Vagina (tissue), 2 donors: ENCODE results near the gene NRXN3. TPM values are rescaled to one million over a fixed set of nuclear protein-coding genes. Genes with fewer than 3 reads are reported as not detected.

Experiments used
- DNase-seq, 2 donors: peaks; one replicate each; pipeline ENCODE4 v3.0.0-alpha.2; 2017; ENCODE audit errors: extremely low spot score in 2 of 2
- H3K27ac ChIP-seq: fragments of 200-600 bp; sonication (generic); one replicate; pipeline ENCODE4 v1.5.1; 2019
- H3K27me3 ChIP-seq: fragments of 200-600 bp; sonication (generic); one replicate; pipeline ENCODE4 v1.5.1; 2019
- H3K36me3 ChIP-seq, 2 donors: fragments of 200-600 bp; sonication (generic); one replicate each; pipeline ENCODE4 v1.5.1; 2017 to 2019
- H3K4me1 ChIP-seq: fragments of 200-600 bp; sonication (generic); one replicate; pipeline ENCODE4 v1.5.1; 2019
- H3K4me3 ChIP-seq, 2 donors: fragments of 200-600 bp; sonication (generic); 1 replicate in 1 of 2; 2 replicates in 1 of 2; pipeline ENCODE4 v1.5.1; 2016 to 2019
- H3K9me3 ChIP-seq: fragments of 200-600 bp; sonication (generic); one replicate; pipeline ENCODE4 v1.5.1; 2019
- CTCF ChIP-seq, 3 experiments: fragments of 450-650 bp in 2 of 3; fragments of 200-600 bp in 1 of 3; sonication (generic) in 1 of 3; IDR thresholded peaks; one replicate each; pipeline ENCODE4 v1.5.1; 2017 to 2019; ENCODE audit warnings: antibody characterized with exemption in 3 of 3, mild to moderate bottlenecking in 2 of 3, moderate library complexity in 2 of 3
- POLR2A ChIP-seq, 2 donors: fragments of 450-650 bp; IDR thresholded peaks; one replicate each; pipeline ENCODE4 v1.6.1; 2017; ENCODE audit warnings: antibody characterized with exemption in 2 of 2, mild to moderate bottlenecking in 2 of 2, moderate library complexity in 2 of 2
- POLR2AphosphoS5 ChIP-seq, 2 donors: sonication (generic); formaldehyde crosslinking; IDR thresholded peaks; one replicate each; pipeline ENCODE4 v1.9.0; 2017; ENCODE audit warnings: antibody characterized with exemption in 2 of 2, mild to moderate bottlenecking in 2 of 2, low read depth in 1 of 2; ENCODE audit not compliant: insufficient read depth in 1 of 2
- intact Hi-C: fragments of 100-400 bp; cut with DNase I; formaldehyde crosslinking; loops from one replicate; pipeline ENCODE4 v1.15.1; 2023
- total RNA-seq: library from RNA; depleted of rRNA; stranded (reverse); fragments of >200 nt; gene quantifications from one replicate; pipeline ENCODE4 v1.2.3, GENCODE V29; 2016

Gene NRXN3
- total RNA-seq, 1 donor from 2014 or later, result 4.7 TPM

DNA sequence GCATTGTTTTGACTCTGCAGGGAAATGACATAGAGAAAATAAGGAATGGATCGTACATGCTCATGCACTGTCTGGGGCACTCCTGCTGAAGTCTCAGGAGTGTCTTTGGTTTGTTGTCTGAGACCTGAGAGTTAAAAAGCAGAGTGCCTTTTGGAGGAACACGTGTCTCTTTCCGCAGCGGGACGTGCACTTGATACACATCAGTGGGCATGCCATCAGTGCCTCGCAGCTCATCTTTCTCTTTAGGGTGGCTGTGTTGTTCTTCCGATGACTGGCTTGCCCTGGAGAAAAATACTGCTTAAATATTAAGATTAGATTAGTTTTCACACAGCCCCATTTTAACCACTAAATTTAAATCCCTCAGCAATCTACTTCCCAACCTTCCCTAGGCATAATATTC is 1205.2 kb downstream of the NRXN3 start:
- TF ChIP-seq POLR2A (IDR thresholded peaks at IDR 0.05) (no peak), POLR2AphosphoS5 (IDR thresholded peaks at IDR 0.05; ENCODE audit: insufficient read depth in 1 of 2, low read depth in 1 of 2) (no peak), CTCF (IDR thresholded peaks at IDR 0.05) (no peak)
- H3K4me1 ChIP-seq, result no peaks in the 10 kb centered on the region
- DNase-seq, result no peak
- no peaks in the 10 kb centered on the region for H3K9me3 ChIP-seq
- intact Hi-C loops, result no loop called here
- H3K36me3 ChIP-seq, result no peaks in the 10 kb centered on the region
- H3K27me3 ChIP-seq, result no peaks in the 10 kb centered on the region
- H3K27ac ChIP-seq, result no peak overlapping the region
- H3K4me3 ChIP-seq, result no peak overlapping the region

GRCh38 chr14:79376557-79376956 is 1206.4 kb downstream of the NRXN3 start:
- intact Hi-C loops, result no loop called here
- no peak overlapping the region for H3K4me3 ChIP-seq
- TF ChIP-seq POLR2AphosphoS5 (IDR thresholded peaks at IDR 0.05; ENCODE audit: insufficient read depth in 1 of 2, low read depth in 1 of 2) (no peak), CTCF (IDR thresholded peaks at IDR 0.05) (no peak), POLR2A (IDR thresholded peaks at IDR 0.05) (no peak)
- DNase-seq, result no peak
- H3K27me3 ChIP-seq, result no peaks in the 10 kb centered on the region
- no peaks in the 10 kb centered on the region for H3K36me3 ChIP-seq
- H3K9me3 ChIP-seq, result no peaks in the 10 kb centered on the region
- no peaks in the 10 kb centered on the region for H3K4me1 ChIP-seq
- H3K27ac ChIP-seq, result no peak overlapping the region

GRCh38 chr14:79378020-79378419 is 1207.8 kb downstream of the NRXN3 start:
- Histone ChIP-seq H3K9me3 (no peaks in the 10 kb centered on the region), H3K27ac (no peak overlapping the region), H3K27me3 (no peaks in the 10 kb centered on the region), H3K4me1 (no peaks in the 10 kb centered on the region), H3K36me3 (no peaks in the 10 kb centered on the region), H3K4me3 (no peak overlapping the region)
- DNase-seq, result no peak
- intact Hi-C loops, result no loop called here
- no peak for TF ChIP-seq POLR2AphosphoS5 (IDR thresholded peaks at IDR 0.05; ENCODE audit: insufficient read depth in 1 of 2, low read depth in 1 of 2)
- no peak for TF ChIP-seq POLR2A (IDR thresholded peaks at IDR 0.05)
- no peak for TF ChIP-seq CTCF (IDR thresholded peaks at IDR 0.05)

DNA sequence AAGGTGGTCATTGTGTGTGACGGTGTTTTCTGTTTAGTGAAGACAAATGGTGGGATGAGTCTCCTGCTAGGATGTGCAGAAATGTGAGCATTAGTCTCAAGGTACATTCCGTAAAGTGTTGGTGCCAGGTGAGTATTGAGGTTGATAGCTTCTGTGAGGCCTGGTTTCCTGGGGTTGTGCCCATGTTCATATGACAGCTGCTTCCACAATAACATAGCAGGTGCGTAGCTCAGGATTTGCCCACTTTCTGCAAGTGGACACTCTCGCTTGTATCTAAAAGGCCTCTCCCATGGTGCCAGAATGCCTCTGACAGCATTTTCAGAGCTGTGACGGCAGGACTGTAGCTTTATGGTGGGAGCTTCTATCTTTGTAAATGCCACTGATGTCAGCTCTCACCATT is 1209.1 kb downstream of the NRXN3 start:
- no peak overlapping the region for H3K4me3 ChIP-seq
- no peaks in the 10 kb centered on the region for H3K4me1 ChIP-seq
- DNase-seq, result no peak
- H3K36me3 ChIP-seq, result no peaks in the 10 kb centered on the region
- H3K27ac ChIP-seq, result no peak overlapping the region
- H3K9me3 ChIP-seq, result no peaks in the 10 kb centered on the region
- TF ChIP-seq CTCF (IDR thresholded peaks at IDR 0.05), result no peak
- TF ChIP-seq POLR2AphosphoS5 (IDR thresholded peaks at IDR 0.05; ENCODE audit: insufficient read depth in 1 of 2, low read depth in 1 of 2), result no peak
- no peak for TF ChIP-seq POLR2A (IDR thresholded peaks at IDR 0.05)
- intact Hi-C loops, result no loop called here
- no peaks in the 10 kb centered on the region for H3K27me3 ChIP-seq

GRCh38 chr14:79383031-79383430 is 1212.9 kb downstream of the NRXN3 start:
- no peak for DNase-seq
- intact Hi-C loops, result no loop called here

More at GRCh38 chr14:79383031-79383430, 1212.9 kb downstream of the NRXN3 start:
- no peak overlapping the region for H3K27ac ChIP-seq
- no peaks in the 10 kb centered on the region for H3K27me3 ChIP-seq
- H3K9me3 ChIP-seq, result no peaks in the 10 kb centered on the region
- no peak overlapping the region for H3K4me3 ChIP-seq
- no peaks in the 10 kb centered on the region for H3K4me1 ChIP-seq
- no peaks in the 10 kb centered on the region for H3K36me3 ChIP-seq
- TF ChIP-seq CTCF (IDR thresholded peaks at IDR 0.05), result no peak
- TF ChIP-seq POLR2A (IDR thresholded peaks at IDR 0.05), result no peak
- no peak for TF ChIP-seq POLR2AphosphoS5 (IDR thresholded peaks at IDR 0.05; ENCODE audit: insufficient read depth in 1 of 2, low read depth in 1 of 2)
